RPMI7951 (cell line): ENCODE results near the gene MTA3. TPM values are rescaled to one million over a fixed set of nuclear protein-coding genes. Genes with fewer than 3 reads are reported as not detected.

Experiments used
- DNase-seq: peaks from one replicate; pipeline ENCODE4 v3.0.0-alpha.2; 2012; ENCODE audit warnings: low read depth
- total RNA-seq: library from RNA; depleted of rRNA; stranded (reverse); fragments of >200 nt; shearing (Covaris generic); gene quantifications from 2 replicates; pipeline ENCODE4 v1.2.3, GENCODE V29; 2014

MTA3 gene
- total RNA-seq, 1 experiment from 2014 or later, result 28.0 TPM

DNA sequence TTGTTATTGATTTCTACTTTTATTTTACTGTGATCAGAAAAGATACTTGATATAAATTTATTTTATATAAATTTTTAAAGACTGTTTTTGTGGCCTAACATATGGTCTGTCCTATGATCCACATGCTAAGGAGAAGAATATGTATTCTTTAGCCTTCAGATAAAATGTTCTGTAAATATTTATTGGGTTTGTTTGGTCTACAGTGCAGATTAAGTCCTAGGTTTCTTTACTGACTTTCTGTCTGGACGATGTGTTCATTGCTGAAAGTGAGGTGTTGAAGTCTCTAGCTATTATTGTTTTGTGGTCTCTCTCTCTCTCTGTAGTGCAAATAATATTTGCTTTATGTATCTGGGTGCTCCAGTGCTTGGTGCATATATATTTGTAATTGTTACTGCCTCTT, 165.4 kb downstream of the MTA3 start:
- no peak for DNase-seq

DNA sequence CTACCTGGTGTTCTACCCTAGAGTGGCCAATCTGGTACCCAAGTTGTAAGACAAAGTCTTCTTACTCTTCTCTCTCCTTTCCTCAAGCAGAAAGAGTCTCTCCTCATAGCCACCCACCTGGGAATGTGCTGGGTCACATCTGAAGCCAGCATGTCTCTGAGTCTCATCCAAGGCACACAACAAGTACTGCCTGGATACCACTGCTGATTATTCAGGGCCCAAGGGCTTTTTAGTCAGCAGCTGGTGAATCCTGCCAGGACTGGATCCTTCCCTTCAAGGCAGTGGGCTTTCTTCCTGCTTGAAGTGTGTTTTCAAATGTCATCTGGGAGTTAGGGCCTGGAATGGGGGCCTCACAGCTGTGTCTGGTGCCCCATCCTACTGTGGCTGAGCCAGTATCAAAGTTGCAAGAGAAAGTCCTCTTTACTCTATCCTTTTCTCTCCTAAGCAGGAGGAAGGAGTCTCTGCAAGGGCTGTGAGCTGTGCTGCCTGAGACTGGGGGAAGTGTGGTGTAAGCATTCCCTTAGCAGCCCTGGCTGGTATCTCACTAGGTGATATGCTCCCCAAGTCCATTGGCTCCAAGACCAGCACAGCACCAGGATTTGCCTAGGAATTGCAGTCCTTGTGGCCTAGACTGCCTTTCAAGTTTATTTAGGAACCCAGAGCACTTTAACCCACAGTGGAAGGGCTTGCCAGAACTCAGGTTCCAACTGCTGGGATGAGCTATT, 168.3 kb downstream of the MTA3 start:
- DNase-seq, result peak; percentile 35

DNA sequence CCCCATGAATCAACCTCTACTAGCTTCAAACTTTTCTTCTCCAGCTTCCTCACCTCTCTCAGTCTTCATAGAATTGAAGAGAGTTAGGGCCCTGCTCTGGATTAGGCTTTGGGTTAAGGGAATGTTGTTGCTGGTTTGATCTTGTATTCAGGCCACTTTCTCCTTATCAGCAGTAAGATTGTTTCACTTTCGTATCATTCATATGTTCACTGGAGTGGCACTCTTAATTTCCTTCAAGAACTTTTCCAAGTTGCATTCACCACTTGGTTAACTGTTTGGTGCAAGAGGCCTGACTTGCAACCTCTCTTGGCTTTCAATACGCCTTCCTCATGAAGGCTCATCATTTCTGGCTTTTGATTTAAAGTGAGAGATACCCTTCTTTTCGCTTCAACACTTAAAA, 172.7 kb downstream of the MTA3 start:
- DNase-seq, result no peak

DNA sequence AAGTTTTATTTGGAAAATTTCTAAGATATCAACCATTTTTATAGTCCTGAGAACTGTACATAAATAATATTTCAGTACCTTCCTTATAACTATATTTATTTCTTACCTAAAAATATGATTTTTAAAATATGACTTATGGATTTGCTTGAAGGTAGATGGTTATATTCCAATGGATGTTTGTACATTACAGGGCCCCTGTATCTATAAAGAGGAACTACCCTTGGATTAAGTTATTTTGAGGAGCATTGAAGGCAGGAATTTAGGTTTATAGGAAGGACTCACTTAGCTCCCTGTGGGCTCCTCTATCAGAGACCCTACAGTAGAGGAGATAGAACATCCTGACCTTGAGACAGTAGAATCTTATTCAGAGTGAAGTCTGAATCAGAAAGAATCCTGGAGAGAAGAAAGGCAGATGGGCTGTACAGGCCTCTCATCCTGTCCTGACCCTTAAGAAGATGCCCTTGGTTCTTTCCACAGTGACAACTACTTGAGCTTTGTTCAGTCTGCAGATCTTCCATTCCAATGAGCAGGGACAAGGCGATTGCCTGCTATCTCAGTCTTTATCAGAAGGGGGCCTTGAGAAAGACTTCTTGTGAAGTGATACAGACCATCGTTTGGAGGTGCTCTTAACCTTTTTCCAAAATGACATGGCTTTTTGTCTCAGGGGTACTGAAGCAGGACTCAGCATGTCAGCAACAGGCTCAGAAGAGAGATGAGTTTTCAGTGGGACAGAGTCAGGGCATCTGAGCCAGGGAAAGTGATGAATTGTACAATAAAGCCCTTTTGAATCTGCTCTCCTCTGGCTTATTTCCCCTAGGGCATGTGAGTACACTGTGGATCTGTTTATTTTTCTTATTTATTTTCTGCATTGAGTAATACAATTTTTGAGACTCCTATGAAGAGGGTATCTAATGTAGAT, 174.6 kb downstream of the MTA3 start:
- DNase-seq, result peak; percentile 7

DNA sequence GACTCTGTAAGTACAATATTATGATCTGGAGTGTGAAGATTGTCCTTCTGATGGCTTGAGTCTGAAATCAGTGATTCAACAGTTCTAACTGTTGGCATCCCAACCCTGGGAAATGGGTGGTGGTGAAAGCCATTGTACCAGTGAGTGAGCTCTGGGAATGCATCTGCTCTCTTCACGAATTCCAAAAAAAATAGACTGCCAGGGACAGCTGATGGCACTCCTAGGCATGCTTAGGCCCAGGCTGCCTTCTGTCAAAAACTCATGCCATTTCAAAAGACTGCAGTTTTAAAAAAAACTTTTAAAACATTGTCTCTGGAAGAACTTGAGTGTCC, 175.2 kb downstream of the MTA3 start:
- no peak for DNase-seq

DNA sequence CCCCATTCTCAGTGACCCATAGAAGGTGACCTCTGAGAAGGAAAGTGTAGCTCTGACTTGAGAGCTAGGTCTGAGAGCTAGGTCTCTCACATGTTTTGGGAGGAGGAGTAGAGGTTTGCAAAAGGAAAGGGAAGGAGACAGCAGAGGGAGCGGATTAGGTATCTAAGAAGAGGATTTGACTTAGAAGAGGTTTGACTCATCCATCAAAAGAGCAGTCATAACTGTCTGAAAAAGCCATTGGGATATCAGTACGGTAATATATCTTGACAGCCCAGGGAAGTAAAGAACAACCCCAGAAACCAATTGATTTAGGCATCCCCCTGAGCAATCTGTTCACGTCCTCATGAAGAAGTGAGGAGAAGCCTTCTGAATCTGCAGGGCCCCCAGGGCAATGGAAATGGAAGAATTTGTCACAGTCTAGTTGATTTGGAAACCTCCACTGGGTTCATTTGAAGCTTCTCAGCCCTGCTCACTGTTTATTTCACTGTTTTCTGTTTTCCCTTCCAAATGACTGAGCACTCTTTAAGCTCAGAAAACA, 176.2 kb downstream of the MTA3 start:
- no peak for DNase-seq

DNA sequence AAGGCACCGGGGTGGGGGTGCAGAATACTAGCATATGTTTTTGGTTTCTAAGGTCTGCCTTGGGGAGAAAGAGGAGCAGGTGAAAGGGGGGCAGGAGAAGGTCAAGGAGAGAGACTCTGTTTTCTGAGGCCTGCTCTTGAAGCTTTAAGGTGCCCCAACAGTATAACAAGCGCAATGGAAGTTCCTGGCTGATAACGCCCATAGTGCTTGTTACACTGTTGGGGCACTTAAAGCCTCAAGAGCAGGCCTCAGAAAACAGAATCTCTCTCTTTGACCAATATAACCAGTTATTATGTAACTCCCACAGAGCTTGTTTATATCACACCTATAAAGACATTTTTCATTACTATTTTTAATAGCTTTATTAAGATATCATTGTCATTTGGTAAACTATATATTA, 179.0 kb downstream of the MTA3 start:
- no peak for DNase-seq

DNA sequence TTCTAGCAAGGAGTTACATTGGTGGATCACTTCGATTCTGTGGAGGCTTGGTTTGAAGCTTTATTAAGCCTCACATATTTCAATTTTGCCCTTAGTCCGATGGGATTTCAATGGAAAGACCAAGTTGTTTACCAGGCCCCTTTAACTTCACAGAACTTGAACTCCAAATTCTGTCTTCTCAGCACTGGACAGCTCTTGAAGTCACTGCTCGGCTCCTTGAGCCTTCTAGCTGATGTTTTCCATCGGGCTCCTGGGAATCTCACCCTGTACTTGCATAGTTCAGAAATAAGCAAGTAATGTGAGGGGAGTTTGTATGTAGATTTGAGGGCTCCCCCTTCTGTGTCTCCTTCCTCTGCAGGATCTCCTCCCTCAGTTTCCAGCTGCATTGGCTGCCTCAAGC, 180.4 kb downstream of the MTA3 start:
- no peak for DNase-seq

DNA sequence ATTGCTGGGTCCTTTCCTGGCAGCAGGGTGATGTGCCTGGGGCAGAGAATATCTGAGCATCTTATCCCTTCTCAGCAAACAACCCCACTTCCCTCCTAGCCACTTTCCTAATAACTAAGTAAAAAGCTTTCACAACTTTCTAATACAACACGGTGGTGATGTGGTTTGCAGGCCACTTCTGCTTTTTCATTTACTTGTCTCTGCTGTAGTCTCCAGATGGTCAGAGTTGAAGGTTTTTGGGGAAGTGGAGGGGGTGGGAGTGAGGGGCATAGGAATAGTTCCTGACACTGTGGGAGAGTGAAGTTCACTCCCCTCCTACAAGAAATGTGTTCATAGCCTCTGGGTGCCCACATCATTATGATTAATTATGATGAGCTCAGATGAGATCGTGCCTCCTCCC, 183.9 kb downstream of the MTA3 start:
- DNase-seq, result no peak

DNA sequence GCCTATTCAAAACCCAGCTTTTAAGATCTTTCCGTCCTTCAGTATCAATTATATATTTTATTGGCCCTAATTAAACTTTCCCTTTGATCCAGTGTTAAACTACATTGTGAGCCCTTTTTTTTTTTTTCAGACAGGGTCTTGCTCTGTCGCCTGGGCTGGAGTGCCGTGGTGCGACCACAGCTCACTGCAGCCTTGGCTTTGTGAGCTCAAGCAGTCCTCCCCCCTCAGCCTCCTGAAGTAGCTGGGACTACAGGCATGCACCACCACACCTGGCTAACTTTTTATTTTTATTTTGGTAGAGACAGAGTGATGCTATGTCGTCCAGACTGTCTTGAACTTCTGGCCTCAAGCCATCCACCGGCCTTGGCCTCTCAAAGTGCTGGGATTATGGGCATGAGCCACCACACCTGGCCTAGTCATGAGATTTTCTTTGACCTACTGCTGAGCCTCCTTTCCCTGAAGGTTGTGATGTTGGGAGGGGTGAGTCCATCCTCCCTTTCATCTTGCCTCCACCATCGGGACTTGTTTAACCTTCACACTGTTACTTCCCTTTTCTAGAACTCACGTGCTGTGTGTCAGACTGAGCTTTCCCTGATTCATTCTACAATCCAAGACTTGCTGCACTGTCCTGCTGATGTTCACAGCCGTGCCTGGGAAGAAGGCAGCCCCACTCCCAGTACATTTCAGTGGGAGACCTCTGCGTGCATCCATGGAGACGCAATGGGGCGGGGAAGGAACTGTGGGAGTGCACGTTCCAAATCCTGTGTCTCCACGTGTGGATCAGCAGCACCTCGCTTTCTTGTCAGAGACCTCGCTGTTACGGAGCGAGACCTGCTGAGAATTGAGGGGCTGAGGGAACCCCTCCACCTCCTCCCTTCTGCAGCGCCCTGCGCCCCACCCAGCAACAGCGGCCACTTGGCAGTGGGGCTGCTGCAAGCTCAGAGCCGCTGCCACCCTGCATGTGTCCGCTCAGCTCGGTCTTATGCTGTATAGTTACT, 184.7 kb downstream of the MTA3 start:
- DNase-seq, result no peak

DNA sequence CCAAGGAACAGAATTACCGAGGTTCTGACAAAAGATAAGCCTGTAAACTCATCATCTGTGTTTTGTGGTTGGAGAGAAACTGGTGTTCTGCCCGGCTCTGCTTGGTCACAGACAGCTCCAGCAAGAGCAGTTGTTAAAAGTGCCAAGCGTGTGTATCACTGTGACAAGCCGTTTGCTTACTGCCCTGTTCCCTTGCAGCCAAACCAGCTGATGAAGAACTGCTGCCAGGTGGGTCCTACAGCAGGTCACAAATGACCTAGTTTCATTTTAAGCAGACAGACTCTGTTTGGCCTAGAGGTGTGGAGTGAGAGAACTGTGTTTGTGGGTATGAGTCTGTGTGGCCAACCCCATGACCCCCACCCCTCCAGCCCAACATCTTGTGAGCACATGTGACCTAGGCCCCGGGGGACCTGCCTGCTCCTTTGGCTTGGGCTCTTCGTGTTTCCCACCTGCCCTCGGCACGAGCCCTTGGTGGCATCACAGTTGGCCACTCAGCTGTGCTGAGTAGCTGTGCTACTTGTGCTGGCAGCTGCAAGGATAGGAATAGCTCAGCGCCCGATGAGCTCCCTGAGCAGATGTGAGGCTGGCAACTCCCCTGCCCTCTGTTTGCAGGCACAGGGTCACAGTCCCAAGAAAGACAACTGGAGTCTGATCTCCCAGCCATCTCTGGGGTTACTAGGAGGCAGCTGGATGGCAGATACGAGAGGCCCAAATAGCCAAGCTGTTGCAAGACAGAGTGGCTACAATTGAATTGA, 185.8 kb downstream of the MTA3 start:
- DNase-seq, result no peak

DNA sequence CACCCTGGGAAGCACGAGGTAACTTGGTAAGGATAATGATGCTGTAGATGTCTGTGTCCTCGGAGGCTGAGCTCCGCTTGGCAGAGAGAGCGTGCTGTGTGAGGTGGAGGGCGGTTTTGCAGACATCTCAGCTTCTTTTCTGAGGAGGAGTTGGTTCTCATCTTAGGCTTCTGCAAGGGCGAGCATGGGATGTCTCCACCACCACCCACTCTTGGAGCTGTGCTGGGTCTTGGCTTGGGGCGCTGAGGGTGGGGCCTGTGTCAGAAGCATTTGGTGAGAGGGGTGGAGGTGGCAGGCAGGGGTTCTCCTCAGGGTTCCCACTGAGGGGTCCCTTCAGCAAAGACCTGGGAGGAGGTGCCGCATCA, 186.3 kb downstream of the MTA3 start:
- no peak for DNase-seq

DNA sequence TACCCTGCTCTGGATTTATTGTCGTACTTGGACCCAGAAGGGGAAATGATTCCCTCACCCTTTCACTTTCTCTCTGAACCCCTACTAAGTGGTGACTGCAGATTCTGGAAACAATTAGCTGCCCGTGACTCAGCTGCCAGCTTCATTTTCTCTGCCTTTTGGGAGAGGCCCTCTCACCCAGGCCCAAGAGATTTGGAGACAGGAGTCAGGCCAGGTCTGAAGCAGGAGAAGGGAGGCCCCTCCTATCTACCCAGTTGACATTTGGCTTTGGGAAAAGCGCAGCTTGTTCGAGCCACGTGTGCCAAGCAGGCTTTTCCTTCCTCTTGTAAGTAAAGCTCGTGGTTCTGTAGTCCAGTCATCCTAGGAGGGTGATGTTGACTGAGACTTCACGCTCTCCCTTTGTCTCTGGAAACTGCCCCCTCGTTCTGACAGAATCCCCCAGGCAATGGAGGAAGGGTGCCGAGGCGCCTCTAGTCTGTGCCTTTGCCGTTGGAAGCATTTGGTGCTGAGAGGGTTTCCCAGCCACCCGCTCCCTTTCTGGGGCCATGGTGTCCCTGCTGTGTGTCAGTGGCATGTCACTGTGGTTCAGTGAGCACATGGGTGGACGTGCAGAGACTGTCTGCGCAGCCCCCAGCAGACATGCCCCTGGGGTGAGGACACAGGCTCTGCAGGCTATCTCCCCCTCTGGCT, 186.9 kb downstream of the MTA3 start:
- peak; percentile 55 for DNase-seq

DNA sequence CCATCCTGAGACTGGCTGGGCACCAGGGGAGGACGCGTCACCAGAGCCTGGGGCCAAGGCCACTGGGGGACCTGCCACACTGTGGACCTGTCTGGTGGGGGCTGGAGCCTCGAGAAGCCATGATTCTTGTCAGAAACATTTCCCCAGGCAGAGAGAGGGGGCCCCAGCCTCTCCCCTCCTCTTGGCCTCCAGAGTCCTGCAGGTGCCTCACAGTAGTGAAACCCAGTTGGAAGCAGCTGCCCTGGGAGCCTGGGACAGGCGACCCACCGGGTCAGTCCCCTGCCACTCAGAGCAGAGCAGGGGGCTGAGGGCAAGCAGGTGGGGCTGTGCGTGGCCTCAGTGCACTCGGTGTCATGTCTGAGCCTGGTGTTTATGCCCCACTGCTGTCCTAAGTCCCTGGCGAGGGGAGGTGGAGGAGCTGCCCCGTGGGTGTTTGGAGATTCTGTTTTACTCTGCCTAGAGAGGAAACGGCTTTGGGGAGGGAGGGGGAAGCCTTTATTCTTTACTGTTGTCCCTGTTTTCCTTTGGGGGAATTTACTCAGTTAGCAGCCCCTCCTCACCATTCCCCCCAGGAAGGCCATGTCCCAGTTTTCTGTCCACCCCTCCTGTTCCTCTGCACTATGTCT, 187.8 kb downstream of the MTA3 start:
- DNase-seq, result no peak

DNA sequence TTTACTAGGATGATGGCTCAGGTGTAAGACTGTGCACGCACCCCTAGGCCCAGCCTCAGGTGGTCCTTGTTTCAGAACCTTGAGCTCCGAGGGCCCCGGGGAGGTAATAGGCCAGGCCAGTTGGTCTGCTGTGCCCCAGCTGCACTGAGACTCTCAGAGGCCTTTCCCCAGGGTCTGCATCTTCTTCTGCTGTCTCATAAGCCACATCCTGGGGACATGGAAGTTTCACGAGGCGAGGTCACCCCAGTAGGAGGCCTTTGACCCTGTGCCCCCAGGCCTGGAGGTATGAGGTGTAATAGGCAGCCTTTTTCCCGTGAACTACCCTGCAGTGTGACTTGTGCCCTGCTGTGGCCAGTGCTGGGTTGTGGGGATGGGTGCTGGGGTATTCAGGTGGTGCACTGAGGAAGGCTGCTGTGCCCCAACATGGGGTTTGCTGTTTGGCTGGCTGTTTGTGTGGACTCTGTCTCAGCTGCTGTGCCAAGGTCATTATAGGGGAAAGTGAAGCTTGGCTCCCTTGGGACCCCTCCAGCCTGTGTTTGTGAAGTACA, 188.6 kb downstream of the MTA3 start:
- no peak for DNase-seq

DNA sequence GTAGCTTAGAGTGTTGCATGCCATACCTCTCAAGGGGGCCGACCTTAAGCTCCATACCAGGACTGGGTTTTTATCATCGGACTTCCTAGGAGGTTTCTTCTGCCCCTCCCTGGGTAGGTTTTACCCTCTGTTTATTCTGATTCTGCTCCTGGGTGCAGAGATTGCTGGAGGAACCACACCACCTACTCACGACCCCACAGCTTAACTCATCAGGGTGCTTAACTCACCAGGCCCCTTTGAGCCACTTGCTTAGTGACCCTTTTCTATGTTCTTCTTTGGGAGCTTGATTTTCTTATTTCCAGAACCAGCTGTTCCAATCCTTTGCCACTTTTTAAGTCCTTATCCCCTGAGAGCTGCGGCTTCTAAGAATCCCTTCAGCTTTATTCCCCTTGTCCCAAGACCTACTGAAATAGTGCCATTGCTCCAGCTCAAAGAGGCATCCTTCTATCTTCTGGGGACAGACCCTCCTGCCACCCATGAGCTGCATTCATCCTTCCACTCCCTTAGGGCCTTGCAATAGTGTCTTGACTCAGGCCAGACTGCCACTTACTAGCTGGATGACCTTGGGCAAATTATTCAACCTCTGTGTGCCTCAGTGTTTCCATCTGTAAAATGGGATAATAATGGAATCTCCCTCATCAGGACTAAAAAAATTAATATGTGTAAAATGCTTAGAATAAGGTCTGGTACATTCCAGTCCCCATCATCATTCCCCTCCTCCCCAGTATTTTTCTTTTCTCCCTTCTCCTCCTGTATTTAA, 189.7 kb downstream of the MTA3 start:
- no peak for DNase-seq

DNA sequence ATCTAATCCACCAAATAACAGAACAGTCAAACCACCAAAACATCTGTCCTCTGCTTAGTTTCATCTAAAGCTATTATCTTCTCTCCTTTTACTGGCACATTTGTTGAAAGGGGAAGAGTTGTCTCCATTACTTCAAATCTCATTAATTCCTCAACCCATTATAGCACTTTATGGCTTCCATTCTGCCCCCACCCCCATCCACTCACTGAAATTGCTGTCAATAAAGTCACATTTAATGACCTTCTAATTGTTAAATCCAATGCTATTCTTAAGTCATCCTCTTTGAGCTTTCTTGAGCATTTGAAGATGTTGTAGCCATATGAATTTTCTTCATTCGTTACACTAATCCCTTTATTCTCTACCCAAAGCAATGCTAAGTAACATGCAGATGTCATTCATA, 190.3 kb downstream of the MTA3 start:
- DNase-seq, result no peak

DNA sequence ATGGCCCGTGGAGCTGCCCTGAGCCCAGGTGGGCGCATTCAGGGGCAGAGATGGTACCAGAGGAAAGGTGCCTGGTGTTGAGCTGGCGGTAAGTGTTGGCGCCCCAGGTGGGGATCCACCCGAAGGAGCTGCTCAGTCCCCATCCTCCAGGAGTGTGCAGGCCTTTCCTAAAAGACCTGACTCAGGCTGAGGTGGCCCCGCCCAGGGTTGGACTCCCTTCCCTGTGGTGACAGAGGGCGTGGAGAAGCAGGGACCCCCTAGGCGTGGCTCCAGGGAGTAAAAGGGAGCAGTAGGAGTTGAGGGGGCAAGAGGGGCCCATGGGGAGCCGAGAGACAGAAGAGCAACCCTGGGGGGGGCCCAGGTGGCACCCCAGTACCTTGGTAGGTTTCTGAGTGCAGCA, 193.1 kb downstream of the MTA3 start:
- no peak for DNase-seq

DNA sequence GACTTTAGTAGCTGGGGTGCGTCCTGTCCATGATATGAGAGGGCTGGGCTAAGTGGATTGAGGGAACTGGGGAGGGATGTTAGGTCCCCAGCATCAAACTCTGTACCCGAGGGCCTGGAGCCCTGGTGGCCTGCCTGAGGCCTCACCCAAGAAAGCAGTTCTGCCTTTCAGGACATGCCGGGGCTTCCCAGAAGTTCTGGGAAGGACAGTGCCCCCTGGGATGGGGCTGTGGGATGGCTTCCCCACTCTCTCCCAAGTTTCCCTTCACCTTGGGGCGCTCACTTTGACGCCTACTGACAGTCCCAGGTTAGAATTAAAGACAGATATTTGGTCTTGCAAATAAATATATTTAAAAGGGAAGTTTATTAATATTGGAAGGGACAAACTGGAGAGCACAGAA, 193.7 kb downstream of the MTA3 start:
- no peak for DNase-seq
